ENCODE data around the gene COL27A1.

The COL27A1 gene

GRCh38 chr9:114271556-114272510, 116.5 kb downstream of the COL27A1 start:
- no peaks in the 10 kb centered on the region for H3K36me3 ChIP-seq (ENCODE audit: control insufficient read depth, low read depth, low read length)
- no peaks in the 10 kb centered on the region for H3K27me3 ChIP-seq (ENCODE audit: control insufficient read depth, insufficient read depth, low read length)
- no peaks in the 10 kb centered on the region for H3K4me1 ChIP-seq (ENCODE audit: control insufficient read depth, low read depth, low read length)
- H3K4me3 ChIP-seq (ENCODE audit: low read length) = no peak overlapping the region
- no peaks in the 10 kb centered on the region for H3K9me3 ChIP-seq (ENCODE audit: control insufficient read depth, low read depth, low read length)
- no peak overlapping the region for H3K9ac ChIP-seq (ENCODE audit: low read length)
- no peak overlapping the region for H3K27ac ChIP-seq (ENCODE audit: low read length)

GRCh38 chr9:114272739-114273431, 117.5 kb downstream of the COL27A1 start:
- H3K36me3 ChIP-seq (ENCODE audit: control insufficient read depth, low read depth, low read length) = no peaks in the 10 kb centered on the region
- H3K27ac ChIP-seq (ENCODE audit: low read length) = no peak overlapping the region
- H3K27me3 ChIP-seq (ENCODE audit: control insufficient read depth, insufficient read depth, low read length) = no peaks in the 10 kb centered on the region
- H3K9ac ChIP-seq (ENCODE audit: low read length) = no peak overlapping the region
- H3K4me3 ChIP-seq (ENCODE audit: low read length) = no peak overlapping the region
- no peaks in the 10 kb centered on the region for H3K4me1 ChIP-seq (ENCODE audit: control insufficient read depth, low read depth, low read length)
- H3K9me3 ChIP-seq (ENCODE audit: control insufficient read depth, low read depth, low read length) = no peaks in the 10 kb centered on the region

GRCh38 chr9:114273461-114273881, 118.1 kb downstream of the COL27A1 start:
- Histone ChIP-seq H3K9ac (ENCODE audit: low read length) (no peak overlapping the region), H3K36me3 (ENCODE audit: control insufficient read depth, low read depth, low read length) (no peaks in the 10 kb centered on the region), H3K27ac (ENCODE audit: low read length) (no peak overlapping the region), H3K9me3 (ENCODE audit: control insufficient read depth, low read depth, low read length) (no peaks in the 10 kb centered on the region), H3K27me3 (ENCODE audit: control insufficient read depth, insufficient read depth, low read length) (no peaks in the 10 kb centered on the region), H3K4me3 (ENCODE audit: low read length) (no peak overlapping the region), H3K4me1 (ENCODE audit: control insufficient read depth, low read depth, low read length) (no peaks in the 10 kb centered on the region)

GRCh38 chr9:114274217-114274616, 118.9 kb downstream of the COL27A1 start:
- Histone ChIP-seq H3K36me3 (ENCODE audit: control insufficient read depth, low read depth, low read length) (no peaks in the 10 kb centered on the region), H3K27ac (ENCODE audit: low read length) (no peak overlapping the region), H3K4me3 (ENCODE audit: low read length) (no peak overlapping the region), H3K9me3 (ENCODE audit: control insufficient read depth, low read depth, low read length) (no peaks in the 10 kb centered on the region), H3K9ac (ENCODE audit: low read length) (no peak overlapping the region), H3K4me1 (ENCODE audit: control insufficient read depth, low read depth, low read length) (no peaks in the 10 kb centered on the region), H3K27me3 (ENCODE audit: control insufficient read depth, insufficient read depth, low read length) (no peaks in the 10 kb centered on the region)

- H3K27ac ChIP-seq (ENCODE audit: low read length) = no peak overlapping the region
- H3K36me3 ChIP-seq (ENCODE audit: control insufficient read depth, low read depth, low read length) = no peaks in the 10 kb centered on the region
These were observed 120.1 kb downstream of the COL27A1 start for GRCh38 chr9:114275246-114276004.

GRCh38 chr9:114276908-114277821, 121.8 kb downstream of the COL27A1 start:
- H3K9me3 ChIP-seq (ENCODE audit: control insufficient read depth, low read depth, low read length) = no peaks in the 10 kb centered on the region
- no peaks in the 10 kb centered on the region for H3K4me1 ChIP-seq (ENCODE audit: control insufficient read depth, low read depth, low read length)
- H3K36me3 ChIP-seq (ENCODE audit: control insufficient read depth, low read depth, low read length) = no peaks in the 10 kb centered on the region
- no peak overlapping the region for H3K4me3 ChIP-seq (ENCODE audit: low read length)
- H3K27ac ChIP-seq (ENCODE audit: low read length) = no peak overlapping the region
- no peaks in the 10 kb centered on the region for H3K27me3 ChIP-seq (ENCODE audit: control insufficient read depth, insufficient read depth, low read length)
- no peak overlapping the region for H3K9ac ChIP-seq (ENCODE audit: low read length)

More at GRCh38 chr9:114275246-114276004, 120.1 kb downstream of the COL27A1 start:
- Histone ChIP-seq H3K27me3 (ENCODE audit: control insufficient read depth, insufficient read depth, low read length) (no peaks in the 10 kb centered on the region), H3K9me3 (ENCODE audit: control insufficient read depth, low read depth, low read length) (no peaks in the 10 kb centered on the region), H3K9ac (ENCODE audit: low read length) (no peak overlapping the region), H3K4me1 (ENCODE audit: control insufficient read depth, low read depth, low read length) (no peaks in the 10 kb centered on the region), H3K4me3 (ENCODE audit: low read length) (no peak overlapping the region)

- Histone ChIP-seq H3K27ac (ENCODE audit: low read length) (no peak overlapping the region), H3K4me1 (ENCODE audit: control insufficient read depth, low read depth, low read length) (no peaks in the 10 kb centered on the region), H3K9me3 (ENCODE audit: control insufficient read depth, low read depth, low read length) (no peaks in the 10 kb centered on the region), H3K36me3 (ENCODE audit: control insufficient read depth, low read depth, low read length) (no peaks in the 10 kb centered on the region), H3K9ac (ENCODE audit: low read length) (no peak overlapping the region), H3K27me3 (ENCODE audit: control insufficient read depth, insufficient read depth, low read length) (no peaks in the 10 kb centered on the region), H3K4me3 (ENCODE audit: low read length) (no peak overlapping the region)
These were observed 123.0 kb downstream of the COL27A1 start for GRCh38 chr9:114278356-114278755.

GRCh38 chr9:114278881-114279570, 123.7 kb downstream of the COL27A1 start:
- H3K36me3 ChIP-seq (ENCODE audit: control insufficient read depth, low read depth, low read length) = no peaks in the 10 kb centered on the region
- H3K9ac ChIP-seq (ENCODE audit: low read length) = no peak overlapping the region
- H3K27ac ChIP-seq (ENCODE audit: low read length) = no peak overlapping the region
- no peaks in the 10 kb centered on the region for H3K27me3 ChIP-seq (ENCODE audit: control insufficient read depth, insufficient read depth, low read length)
- H3K4me1 ChIP-seq (ENCODE audit: control insufficient read depth, low read depth, low read length) = no peaks in the 10 kb centered on the region
- no peaks in the 10 kb centered on the region for H3K9me3 ChIP-seq (ENCODE audit: control insufficient read depth, low read depth, low read length)
- H3K4me3 ChIP-seq (ENCODE audit: low read length) = no peak overlapping the region

GRCh38 chr9:114279693-114280092, 124.4 kb downstream of the COL27A1 start:
- Histone ChIP-seq H3K27ac (ENCODE audit: low read length) (no peak overlapping the region), H3K36me3 (ENCODE audit: control insufficient read depth, low read depth, low read length) (no peaks in the 10 kb centered on the region), H3K9me3 (ENCODE audit: control insufficient read depth, low read depth, low read length) (no peaks in the 10 kb centered on the region), H3K9ac (ENCODE audit: low read length) (no peak overlapping the region), H3K4me3 (ENCODE audit: low read length) (no peak overlapping the region), H3K27me3 (ENCODE audit: control insufficient read depth, insufficient read depth, low read length) (no peaks in the 10 kb centered on the region), H3K4me1 (ENCODE audit: control insufficient read depth, low read depth, low read length) (no peaks in the 10 kb centered on the region)

GRCh38 chr9:114280636-114281472, 125.5 kb downstream of the COL27A1 start:
- Histone ChIP-seq H3K36me3 (ENCODE audit: control insufficient read depth, low read depth, low read length) (no peaks in the 10 kb centered on the region), H3K27ac (ENCODE audit: low read length) (no peak overlapping the region), H3K9ac (ENCODE audit: low read length) (no peak overlapping the region), H3K27me3 (ENCODE audit: control insufficient read depth, insufficient read depth, low read length) (no peaks in the 10 kb centered on the region), H3K9me3 (ENCODE audit: control insufficient read depth, low read depth, low read length) (no peaks in the 10 kb centered on the region), H3K4me1 (ENCODE audit: control insufficient read depth, low read depth, low read length) (no peaks in the 10 kb centered on the region), H3K4me3 (ENCODE audit: low read length) (no peak overlapping the region)

Data from iPS-18a (cell line).